ENCODE data around the gene C1orf56.
A peak's percentile ranks its signal among the peaks of the same experiment; 100 is the strongest.

The C1orf56 gene

DNA sequence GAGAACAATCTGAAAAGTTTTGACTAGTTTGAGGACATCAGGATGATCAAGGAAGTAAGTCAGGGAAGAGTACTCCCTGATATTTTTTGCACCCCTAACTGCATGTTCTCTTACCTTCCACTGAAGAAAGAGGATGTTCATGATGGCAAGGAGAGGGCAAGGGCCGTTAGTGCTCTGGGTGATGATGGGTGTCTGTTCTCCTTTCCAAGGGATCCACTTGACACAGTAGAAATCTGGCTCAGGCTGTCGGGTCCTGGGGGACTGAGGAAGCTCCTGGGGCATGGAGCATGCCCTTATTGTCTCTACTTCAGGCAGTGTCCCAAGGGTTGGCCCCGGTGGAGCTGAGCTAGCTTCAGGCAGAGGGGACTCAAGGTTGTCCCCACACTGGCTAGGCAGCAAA, 45.5 kb upstream of the C1orf56 start:
- no peak overlapping the region for H3K27ac ChIP-seq
- TF ChIP-seq, protein P1, sequence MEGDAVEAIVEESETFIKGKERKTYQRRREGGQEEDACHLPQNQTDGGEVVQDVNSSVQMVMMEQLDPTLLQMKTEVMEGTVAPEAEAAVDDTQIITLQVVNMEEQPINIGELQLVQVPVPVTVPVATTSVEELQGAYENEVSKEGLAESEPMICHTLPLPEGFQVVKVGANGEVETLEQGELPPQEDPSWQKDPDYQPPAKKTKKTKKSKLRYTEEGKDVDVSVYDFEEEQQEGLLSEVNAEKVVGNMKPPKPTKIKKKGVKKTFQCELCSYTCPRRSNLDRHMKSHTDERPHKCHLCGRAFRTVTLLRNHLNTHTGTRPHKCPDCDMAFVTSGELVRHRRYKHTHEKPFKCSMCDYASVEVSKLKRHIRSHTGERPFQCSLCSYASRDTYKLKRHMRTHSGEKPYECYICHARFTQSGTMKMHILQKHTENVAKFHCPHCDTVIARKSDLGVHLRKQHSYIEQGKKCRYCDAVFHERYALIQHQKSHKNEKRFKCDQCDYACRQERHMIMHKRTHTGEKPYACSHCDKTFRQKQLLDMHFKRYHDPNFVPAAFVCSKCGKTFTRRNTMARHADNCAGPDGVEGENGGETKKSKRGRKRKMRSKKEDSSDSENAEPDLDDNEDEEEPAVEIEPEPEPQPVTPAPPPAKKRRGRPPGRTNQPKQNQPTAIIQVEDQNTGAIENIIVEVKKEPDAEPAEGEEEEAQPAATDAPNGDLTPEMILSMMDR (conservative IDR thresholded peaks at IDR 0.05; ENCODE audit: low read depth), result no peak
- ChIA-PET POLR2A (ENCODE audit: low non-redundant PET) (no interaction called here), CTCF (interaction anchor here (0.8 kb wide), 1 partner anchor 517 kb away, joined by 3 read pairs; no protein-coding TSS in a partner anchor)
- no peak for DNase-seq (ENCODE audit: low spot score)

DNA sequence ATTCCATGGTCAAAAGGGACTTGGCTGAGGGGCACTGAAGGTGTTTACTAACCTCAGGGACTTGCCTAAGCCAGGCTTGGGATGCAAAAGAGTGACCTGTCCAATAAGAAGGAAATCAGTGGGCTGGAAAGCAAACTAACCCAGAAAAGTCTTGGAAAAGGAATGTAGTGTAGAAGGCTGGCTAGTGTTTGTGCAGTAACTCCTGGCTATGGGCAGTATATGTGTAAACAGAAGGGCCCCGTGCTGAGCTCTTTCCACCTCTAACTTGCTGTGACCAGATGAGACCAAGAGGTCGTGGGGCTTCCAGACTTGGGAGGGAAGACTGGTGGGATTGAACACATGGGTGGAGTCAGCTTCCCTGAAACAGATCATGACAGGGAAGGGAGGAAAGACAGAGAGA, 44.9 kb upstream of the C1orf56 start:
- ChIA-PET CTCF (interaction anchor here (0.8 kb wide), 1 partner anchor 517 kb away, joined by 3 read pairs; no protein-coding TSS in a partner anchor), POLR2A (ENCODE audit: low non-redundant PET) (no interaction called here)
- no peak overlapping the region for H3K27ac ChIP-seq
- DNase-seq (ENCODE audit: low spot score), result no peak
- TF ChIP-seq, protein P1 (conservative IDR thresholded peaks at IDR 0.05; ENCODE audit: low read depth), result no peak

DNA sequence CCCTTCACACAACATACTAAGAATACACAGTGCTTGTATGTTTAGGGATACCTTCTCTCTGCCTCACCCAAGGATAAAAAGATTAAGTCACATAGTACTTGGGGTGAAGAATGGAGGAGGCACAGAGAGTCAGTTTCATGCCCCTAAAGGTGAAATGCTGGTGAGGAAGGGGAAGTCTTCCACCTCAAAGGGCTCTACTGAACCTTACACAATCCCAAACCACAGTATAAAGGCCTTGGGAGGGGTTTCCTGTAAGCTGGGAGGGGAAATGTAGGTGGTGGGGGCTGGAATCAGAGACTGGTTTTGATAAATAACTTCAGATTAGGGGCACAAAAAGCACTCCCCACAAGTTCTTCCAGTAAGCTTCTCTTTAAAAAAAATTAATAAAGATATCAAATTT, 44.4 kb upstream of the C1orf56 start:
- POLR2A ChIA-PET (ENCODE audit: low non-redundant PET), result interaction anchor here (0.5 kb wide), 1 partner anchor 192 kb away, joined by 3 read pairs; no protein-coding TSS in a partner anchor
- CTCF ChIA-PET, result interaction anchor here (0.6 kb wide), 1 partner anchor 38 kb away, joined by 3 read pairs; no protein-coding TSS in a partner anchor
- no peak overlapping the region for H3K27ac ChIP-seq

DNA sequence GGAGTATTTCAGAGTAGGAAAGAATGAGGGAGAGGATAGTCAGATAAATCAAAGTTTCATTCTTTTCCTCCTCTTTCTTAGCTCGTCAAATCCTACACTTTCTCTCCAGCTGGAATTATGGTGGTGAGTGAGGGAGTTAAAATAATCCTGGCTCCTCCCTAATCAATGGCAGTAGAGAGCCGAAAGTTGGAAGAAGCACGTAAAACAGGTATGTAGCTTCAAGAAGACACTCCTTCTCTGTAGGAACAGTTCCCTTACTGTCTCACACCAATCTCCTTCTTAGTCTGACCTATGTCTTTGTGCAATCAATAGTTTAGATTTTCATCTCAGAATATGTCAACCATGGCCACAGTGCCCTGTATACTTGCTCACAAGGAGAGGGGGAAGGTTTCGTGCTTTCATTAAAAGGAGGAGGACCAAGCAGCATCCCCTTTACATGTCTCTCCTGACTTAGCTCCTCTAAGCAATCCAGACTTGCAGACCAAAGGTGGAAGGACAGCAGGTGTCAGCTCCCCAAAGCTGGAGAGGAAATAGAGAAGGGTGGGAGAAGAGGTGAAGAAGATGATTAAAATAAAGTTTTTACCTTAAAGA, 41.7 kb upstream of the C1orf56 start:
- peak overlapping the region; percentile 91 for H3K27ac ChIP-seq
- TF ChIP-seq, protein P1 (conservative IDR thresholded peaks at IDR 0.05; ENCODE audit: low read depth), result no peak
- DNase-seq (ENCODE audit: low spot score), result peak; percentile 13

More for the DNA sequence above, 44.4 kb upstream of the C1orf56 start:
- TF ChIP-seq, protein P1 (conservative IDR thresholded peaks at IDR 0.05; ENCODE audit: low read depth), result no peak
- DNase-seq (ENCODE audit: low spot score), result no peak

DNA sequence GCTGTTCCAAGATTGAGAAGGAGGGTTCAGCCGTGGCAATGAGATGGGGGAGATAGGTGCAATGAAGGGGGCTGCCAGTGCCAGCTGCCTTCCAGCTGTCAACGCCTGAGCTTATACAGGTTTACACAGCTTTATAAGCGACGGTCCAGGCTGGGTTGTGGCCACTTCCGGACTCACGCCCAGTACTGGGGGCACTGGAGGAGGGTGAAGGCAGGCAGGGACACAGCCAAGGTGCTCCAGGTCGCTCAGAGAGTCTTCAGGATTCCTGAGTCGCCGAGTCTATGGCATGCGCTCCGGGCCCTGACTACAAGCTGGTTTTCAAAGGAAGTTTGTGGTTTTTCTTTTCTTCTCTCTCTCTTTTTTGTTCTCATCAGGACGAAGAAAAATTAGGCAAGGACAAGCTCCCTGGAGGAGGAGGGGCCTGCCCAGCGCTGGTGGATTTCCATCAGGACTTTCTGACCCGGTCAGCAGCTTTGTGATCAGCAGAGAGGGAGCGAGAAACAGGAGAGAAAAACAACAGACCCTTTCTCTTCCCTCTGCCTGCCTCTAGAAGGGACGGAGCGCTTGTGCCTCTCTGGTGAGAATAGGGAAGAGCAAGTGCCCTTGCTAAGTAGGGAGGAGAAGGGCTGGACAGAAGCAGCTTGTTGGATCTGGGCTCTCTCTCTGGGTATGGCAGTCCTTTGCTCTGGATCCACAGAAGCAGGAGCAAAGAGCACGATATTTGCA, 41.1 kb upstream of the C1orf56 start, which contains the start of gene MINDY1:
TSS of gene MINDY1 (minus strand) at position 576 of the 726 bp plus-strand sequence. CDS start 4,285 bp downstream, outside the sequence.
- ChIA-PET CTCF (interaction anchor here (0.5 to 2.4 kb wide), 13 partner anchors 10 to 1015 kb away, joined by 3 to 17 read pairs (median 3); partner anchors contain the start of genes ANXA9, CDC42SE1 and PIP5K1A), POLR2A (ENCODE audit: low non-redundant PET) (interaction anchor here (0.9 to 1.7 kb wide), 3 partner anchors 9 to 25 kb away, joined by 3 to 7 read pairs (median 3); partner anchors contain the start of gene ANXA9)
- H3K27ac ChIP-seq, result peak within 1 kb of the TSS; percentile 91
- DNase-seq (ENCODE audit: low spot score), result peak; percentile 84
- TF ChIP-seq, protein P1 (conservative IDR thresholded peaks at IDR 0.05; ENCODE audit: low read depth), result peak; percentile 64

More for the DNA sequence above, 41.7 kb upstream of the C1orf56 start:
- ChIA-PET CTCF (interaction anchor here (0.6 to 2.4 kb wide), 10 partner anchors 9 to 447 kb away, joined by 3 to 17 read pairs (median 3); partner anchors contain the start of genes ANXA9 and CDC42SE1), POLR2A (ENCODE audit: low non-redundant PET) (interaction anchor here (0.9 to 1.7 kb wide), 2 partner anchors 10 to 24 kb away, joined by 3 to 7 read pairs; partner anchors contain the start of gene ANXA9)

DNA sequence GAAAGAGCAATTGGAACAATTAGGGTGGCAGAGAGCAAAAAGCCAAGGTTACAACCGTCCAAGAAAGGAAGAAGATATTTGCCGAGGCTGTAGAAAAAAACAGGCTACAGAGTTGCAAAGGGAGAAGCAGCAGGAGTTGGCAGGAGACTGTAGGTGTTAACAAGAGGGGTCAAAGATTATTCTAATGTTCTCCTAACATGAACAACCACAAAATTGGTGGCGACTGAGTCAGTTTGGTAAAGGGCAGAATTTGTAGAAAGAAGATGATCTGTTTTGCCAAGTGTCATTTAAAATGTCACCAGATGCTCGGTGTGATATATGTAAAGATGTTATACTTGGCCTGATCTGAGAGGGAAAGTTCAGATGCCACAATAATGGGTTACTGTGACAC, 39.7 kb upstream of the C1orf56 start:
- CTCF ChIA-PET, result interaction anchor here (2.4 kb wide), 1 partner anchor 11 kb away, joined by 17 read pairs; no protein-coding TSS in a partner anchor
- H3K27ac ChIP-seq, result peak overlapping the region; percentile 91
- TF ChIP-seq, protein P1 (conservative IDR thresholded peaks at IDR 0.05; ENCODE audit: low read depth), result no peak
- DNase-seq (ENCODE audit: low spot score), result no peak
- POLR2A ChIA-PET (ENCODE audit: low non-redundant PET), result no interaction called here

Measured in RWPE1 (cell line).